MM.1S (cell line): ENCODE results near the gene GSDMA.
"Not testable (repeated sequence)": the region's sequence is repeated elsewhere in the genome, so short reads cannot be mapped to it uniquely, and the experiment has no call there.

Experiments
- DNase-seq: peaks from one replicate; pipeline ENCODE4 v3.0.0-alpha.2; 2015
- H2AFZ ChIP-seq: fragments of 300-600 bp; sonication (generic); 2 replicates; pipeline ENCODE4 v1.6.0; 2016; ENCODE audit warnings: antibody characterized with exemption, low read length
- H3F3A ChIP-seq: fragments of 300-600 bp; sonication (generic); 2 replicates; pipeline ENCODE4 v1.6.1; 2016; ENCODE audit warnings: mild to moderate bottlenecking, antibody characterized with exemption, low read length, moderate library complexity, mixed read lengths; ENCODE audit not compliant: insufficient read depth
- H3K27ac ChIP-seq: fragments of 300-600 bp; sonication (generic); 2 replicates; pipeline ENCODE4 v1.5.1; 2016; ENCODE audit warnings: mild to moderate bottlenecking, low read length
- H3K27me3 ChIP-seq: fragments of 300-600 bp; sonication (generic); replicated peaks from 2 replicates; pipeline ENCODE4 v1.6.0; 2016; ENCODE audit warnings: low read length; ENCODE audit not compliant: insufficient read depth
- H3K36me3 ChIP-seq: fragments of 300-600 bp; sonication (generic); replicated peaks from 2 replicates; pipeline ENCODE4 v1.6.1; 2016; ENCODE audit warnings: mild to moderate bottlenecking, low read length, mixed read lengths; ENCODE audit not compliant: insufficient read depth
- H3K4me1 ChIP-seq: fragments of 300-600 bp; sonication (generic); 2 replicates; pipeline ENCODE4 v1.6.1; 2016; ENCODE audit warnings: low read length, mixed read lengths
- H3K4me2 ChIP-seq: fragments of 300-600 bp; sonication (generic); 2 replicates; pipeline ENCODE4 v1.6.0; 2016; ENCODE audit warnings: low read depth, low read length
- H3K4me3 ChIP-seq: fragments of 300-600 bp; sonication (generic); 2 replicates; pipeline ENCODE4 v1.5.1; 2016; ENCODE audit warnings: low read length, mixed read lengths
- H3K79me2 ChIP-seq: fragments of 300-600 bp; sonication (generic); 2 replicates; pipeline ENCODE4 v1.6.1; 2016; ENCODE audit warnings: mixed run types, low read length, mixed read lengths
- H3K9ac ChIP-seq: fragments of 300-600 bp; sonication (generic); 2 replicates; pipeline ENCODE4 v1.6.1; 2016; ENCODE audit warnings: low read length, mixed read lengths
- H3K9me2 ChIP-seq: fragments of 300-600 bp; sonication (generic); replicated peaks from 2 replicates; pipeline ENCODE4 v1.6.1; 2016; ENCODE audit warnings: mild to moderate bottlenecking, low read length, mixed read lengths; ENCODE audit not compliant: insufficient read depth
- H3K9me3 ChIP-seq: fragments of 300-600 bp; sonication (generic); replicated peaks from 2 replicates; pipeline ENCODE4 v1.6.1; 2016; ENCODE audit warnings: mild to moderate bottlenecking, low read length, mixed read lengths; ENCODE audit not compliant: insufficient read depth
- H4K20me1 ChIP-seq: fragments of 300-600 bp; sonication (generic); 2 replicates; pipeline ENCODE4 v1.6.1; 2016; ENCODE audit warnings: mild to moderate bottlenecking, low read length, moderate library complexity, mixed read lengths; ENCODE audit not compliant: insufficient read depth
- CTCF ChIP-seq: fragments of 300-600 bp; sonication (generic); IDR thresholded peaks from 2 replicates; pipeline ENCODE4 v1.5.1; 2016; ENCODE audit warnings: antibody characterized with exemption, low read length, mixed read lengths
- EZH2 ChIP-seq: fragments of 300-600 bp; sonication (generic); optimal IDR thresholded peaks from 2 replicates; pipeline ENCODE3; 2017; ENCODE audit warnings: low read depth, mild to moderate bottlenecking, antibody characterized with exemption, low read length, mixed read lengths
- EZH2phosphoT487 ChIP-seq: fragments of 300-600 bp; sonication (generic); IDR thresholded peaks from 2 replicates; pipeline ENCODE4 v1.6.1; 2018; ENCODE audit warnings: antibody characterized with exemption, low read length

The GSDMA gene

GRCh38 chr17:39946551-39947330, 16.1 kb upstream of the GSDMA start:
- Histone ChIP-seq H3K9me3 (no peaks in the 10 kb centered on the region), H3K4me1 (no peaks in the 10 kb centered on the region), H3K9ac (no peak overlapping the region), H3F3A (no peaks in the 10 kb centered on the region), H3K36me3 (no peaks in the 10 kb centered on the region), H3K9me2 (no peaks in the 10 kb centered on the region), H3K79me2 (no peaks in the 10 kb centered on the region), H3K27me3 (0 out of 2 replicates have a peak, but pooled peaks cover 2% of the 10 kb centered on the region), H3K4me2 (no peak overlapping the region), H3K4me3 (no peak overlapping the region), H2AFZ (no peak overlapping the region), H4K20me1 (no peaks in the 10 kb centered on the region), H3K27ac (no peak overlapping the region)
- TF ChIP-seq EZH2phosphoT487 (no peak), CTCF (no peak), EZH2 (no peak)
- DNase-seq = no peak

GRCh38 chr17:39948489-39948828, 14.3 kb upstream of the GSDMA start:
- H3K4me3 ChIP-seq, DNase-seq, H3F3A ChIP-seq, H3K9me3 ChIP-seq, H3K27ac ChIP-seq, H3K9ac ChIP-seq, H4K20me1 ChIP-seq, H3K27me3 ChIP-seq, H3K4me1 ChIP-seq, H3K36me3 ChIP-seq, H2AFZ ChIP-seq, H3K9me2 ChIP-seq, H3K4me2 ChIP-seq, H3K79me2 ChIP-seq: not testable (repeated sequence)

GRCh38 chr17:39949028-39949427, 13.8 kb upstream of the GSDMA start:
- H4K20me1 ChIP-seq = no peaks in the 10 kb centered on the region
- no peaks in the 10 kb centered on the region for H3K9me3 ChIP-seq
- DNase-seq = no peak
- H3K9me2 ChIP-seq = no peaks in the 10 kb centered on the region
- no peak overlapping the region for H3K27ac ChIP-seq
- H3K27me3 ChIP-seq = 0 out of 2 replicates have a peak, but pooled peaks cover 4% of the 10 kb centered on the region
- H3K36me3 ChIP-seq = no peaks in the 10 kb centered on the region
- H3K79me2 ChIP-seq = no peaks in the 10 kb centered on the region
- no peak overlapping the region for H3K4me2 ChIP-seq
- TF ChIP-seq EZH2 (no peak), EZH2phosphoT487 (no peak), CTCF (no peak)
- peaks cover 11% of the 10 kb centered on the region for H3K4me1 ChIP-seq
- H3K4me3 ChIP-seq = no peak overlapping the region
- no peak overlapping the region for H2AFZ ChIP-seq
- no peak overlapping the region for H3K9ac ChIP-seq
- H3F3A ChIP-seq = no peaks in the 10 kb centered on the region

- TF ChIP-seq EZH2phosphoT487 (no peak), EZH2 (no peak), CTCF (no peak)
- Histone ChIP-seq H3K9ac (no peak overlapping the region), H3K4me2 (no peak overlapping the region), H3K9me3 (no peaks in the 10 kb centered on the region), H2AFZ (no peak overlapping the region), H3K79me2 (no peaks in the 10 kb centered on the region), H3K27ac (no peak overlapping the region), H3K4me3 (no peak overlapping the region), H3K4me1 (peaks cover 11% of the 10 kb centered on the region), H3K36me3 (no peaks in the 10 kb centered on the region), H3K27me3 (0 out of 2 replicates have a peak, but pooled peaks cover 4% of the 10 kb centered on the region), H3F3A (no peaks in the 10 kb centered on the region), H4K20me1 (no peaks in the 10 kb centered on the region), H3K9me2 (no peaks in the 10 kb centered on the region)
- DNase-seq = no peak
Observed at GRCh38 chr17:39950871-39951348, 11.9 kb upstream of the GSDMA start.
